IMR-90 (cell line): Measurements from ENCODE around the gene PRAME.

ENCODE experiments used
- BHLHE40 ChIP-seq: fragments of 150-350 bp; IDR thresholded peaks from 2 replicates; pipeline ENCODE4 v1.6.1; 2016; ENCODE audit warnings: mild to moderate bottlenecking, low read depth, low read length
- CEBPB ChIP-seq: IDR thresholded peaks from 2 replicates; pipeline ENCODE4 v1.6.1; 2012; ENCODE audit warnings: low read depth, low read length, improper control_type of control experiment
- CHD1 ChIP-seq: IDR thresholded peaks from 2 replicates; pipeline ENCODE4 v1.6.1; 2012; ENCODE audit warnings: low read depth, low read length, improper control_type of control experiment
- FOS ChIP-seq: fragments of 150-350 bp; IDR thresholded peaks from 2 replicates; pipeline ENCODE4 v1.6.1; 2016; ENCODE audit warnings: low read depth, low read length
- MAFK ChIP-seq: IDR thresholded peaks from 2 replicates; pipeline ENCODE4 v1.6.1; 2012; ENCODE audit warnings: low read depth, low read length, improper control_type of control experiment
- MXI1 ChIP-seq: IDR thresholded peaks from 2 replicates; pipeline ENCODE4 v1.6.1; 2012; ENCODE audit warnings: low read depth, mild to moderate bottlenecking, low read length, moderate library complexity, borderline replicate concordance
- NFE2L2 ChIP-seq: fragments of 150-350 bp; IDR thresholded peaks from 2 replicates; pipeline ENCODE4 v1.6.1; 2016; ENCODE audit warnings: low read depth, mild to moderate bottlenecking, low read length
- POLR2A ChIP-seq: IDR thresholded peaks from 2 replicates; pipeline ENCODE4 v1.6.1; 2012; ENCODE audit warnings: mild to moderate bottlenecking, low read depth, low read length
- RAD21 ChIP-seq: IDR thresholded peaks from 2 replicates; pipeline ENCODE4 v1.6.1; 2012; ENCODE audit warnings: low read length, improper control_type of control experiment
- RCOR1 ChIP-seq: IDR thresholded peaks from 2 replicates; pipeline ENCODE4 v1.6.1; 2012; ENCODE audit warnings: mild to moderate bottlenecking, low read length, improper control_type of control experiment; ENCODE audit not compliant: insufficient replicate concordance
- SMC3 ChIP-seq: fragments of 150-350 bp; IDR thresholded peaks from 2 replicates; pipeline ENCODE4 v1.6.1; 2016; ENCODE audit warnings: low read depth, mild to moderate bottlenecking, antibody characterized with exemption, low read length, moderate library complexity
- TF ChIP-seq, protein P1 (sequence below): conservative IDR thresholded peaks from 2 replicates; pipeline ENCODE4 v1.5.1; 2012; ENCODE audit warnings: mild to moderate bottlenecking, low read depth, low read length, improper control_type of control experiment
- TF ChIP-seq, protein P2 (sequence below): fragments of 150-350 bp; IDR thresholded peaks from 2 replicates; pipeline ENCODE4 v1.6.1; 2016; ENCODE audit warnings: low read depth, mild to moderate bottlenecking, low read length, moderate library complexity, borderline replicate concordance
- TF ChIP-seq, protein P3 (sequence below): fragments of 150-350 bp; IDR thresholded peaks from 2 replicates; pipeline ENCODE4 v1.6.1; 2017; ENCODE audit warnings: mild to moderate bottlenecking, antibody characterized with exemption, low read length, low read depth

DNA sequence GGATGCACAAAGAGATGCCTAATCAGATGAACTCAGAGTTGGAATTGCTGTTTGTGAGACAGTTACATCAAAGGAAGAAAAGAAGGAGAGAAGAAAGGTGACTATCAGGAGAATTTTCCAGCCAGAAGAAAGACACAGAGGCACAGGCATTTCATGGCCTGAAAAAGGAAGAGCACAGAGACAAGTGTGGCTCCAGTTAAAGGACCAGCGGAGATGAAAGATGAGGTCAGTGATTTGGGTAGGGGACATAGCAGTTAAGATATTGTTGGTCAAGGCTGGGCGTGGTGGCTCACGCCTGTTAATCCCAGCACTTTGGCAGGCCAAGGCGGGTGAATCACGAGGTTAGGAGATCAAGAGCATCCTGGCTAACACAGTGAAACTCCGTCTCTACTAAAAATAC is 35.6 kb downstream of the PRAME start:
- TF ChIP-seq, protein P1, sequence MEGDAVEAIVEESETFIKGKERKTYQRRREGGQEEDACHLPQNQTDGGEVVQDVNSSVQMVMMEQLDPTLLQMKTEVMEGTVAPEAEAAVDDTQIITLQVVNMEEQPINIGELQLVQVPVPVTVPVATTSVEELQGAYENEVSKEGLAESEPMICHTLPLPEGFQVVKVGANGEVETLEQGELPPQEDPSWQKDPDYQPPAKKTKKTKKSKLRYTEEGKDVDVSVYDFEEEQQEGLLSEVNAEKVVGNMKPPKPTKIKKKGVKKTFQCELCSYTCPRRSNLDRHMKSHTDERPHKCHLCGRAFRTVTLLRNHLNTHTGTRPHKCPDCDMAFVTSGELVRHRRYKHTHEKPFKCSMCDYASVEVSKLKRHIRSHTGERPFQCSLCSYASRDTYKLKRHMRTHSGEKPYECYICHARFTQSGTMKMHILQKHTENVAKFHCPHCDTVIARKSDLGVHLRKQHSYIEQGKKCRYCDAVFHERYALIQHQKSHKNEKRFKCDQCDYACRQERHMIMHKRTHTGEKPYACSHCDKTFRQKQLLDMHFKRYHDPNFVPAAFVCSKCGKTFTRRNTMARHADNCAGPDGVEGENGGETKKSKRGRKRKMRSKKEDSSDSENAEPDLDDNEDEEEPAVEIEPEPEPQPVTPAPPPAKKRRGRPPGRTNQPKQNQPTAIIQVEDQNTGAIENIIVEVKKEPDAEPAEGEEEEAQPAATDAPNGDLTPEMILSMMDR = no peak
- no peak for TF ChIP-seq POLR2A
- TF ChIP-seq RAD21 = no peak
- no peak for TF ChIP-seq FOS
- no peak for TF ChIP-seq RCOR1
- TF ChIP-seq MXI1 = no peak
- TF ChIP-seq BHLHE40 = no peak
- no peak for TF ChIP-seq CHD1
- TF ChIP-seq MAFK = no peak
- TF ChIP-seq NFE2L2 = no peak
- TF ChIP-seq, protein P2, sequence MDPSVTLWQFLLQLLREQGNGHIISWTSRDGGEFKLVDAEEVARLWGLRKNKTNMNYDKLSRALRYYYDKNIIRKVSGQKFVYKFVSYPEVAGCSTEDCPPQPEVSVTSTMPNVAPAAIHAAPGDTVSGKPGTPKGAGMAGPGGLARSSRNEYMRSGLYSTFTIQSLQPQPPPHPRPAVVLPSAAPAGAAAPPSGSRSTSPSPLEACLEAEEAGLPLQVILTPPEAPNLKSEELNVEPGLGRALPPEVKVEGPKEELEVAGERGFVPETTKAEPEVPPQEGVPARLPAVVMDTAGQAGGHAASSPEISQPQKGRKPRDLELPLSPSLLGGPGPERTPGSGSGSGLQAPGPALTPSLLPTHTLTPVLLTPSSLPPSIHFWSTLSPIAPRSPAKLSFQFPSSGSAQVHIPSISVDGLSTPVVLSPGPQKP = no peak
- no peak for TF ChIP-seq CEBPB
- no peak for TF ChIP-seq SMC3
- TF ChIP-seq, protein P3, sequence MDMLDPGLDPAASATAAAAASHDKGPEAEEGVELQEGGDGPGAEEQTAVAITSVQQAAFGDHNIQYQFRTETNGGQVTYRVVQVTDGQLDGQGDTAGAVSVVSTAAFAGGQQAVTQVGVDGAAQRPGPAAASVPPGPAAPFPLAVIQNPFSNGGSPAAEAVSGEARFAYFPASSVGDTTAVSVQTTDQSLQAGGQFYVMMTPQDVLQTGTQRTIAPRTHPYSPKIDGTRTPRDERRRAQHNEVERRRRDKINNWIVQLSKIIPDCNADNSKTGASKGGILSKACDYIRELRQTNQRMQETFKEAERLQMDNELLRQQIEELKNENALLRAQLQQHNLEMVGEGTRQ = no peak
